Stimulated activated CD4-positive, alpha-beta T cell treated with anti-CD3 and anti-CD28 coated beads, Interleukin-2, amount 100 ng/mL, for 24 hours (primary cell): ENCODE results near the gene SDCBP2.
A peak's percentile ranks its signal among the peaks of the same experiment; 100 is the strongest.

Source experiments
- DNase-seq, 2 donors: peaks; one replicate each; pipeline ENCODE4 v3.0.0-alpha.2; 2020

SDCBP2 gene

DNA sequence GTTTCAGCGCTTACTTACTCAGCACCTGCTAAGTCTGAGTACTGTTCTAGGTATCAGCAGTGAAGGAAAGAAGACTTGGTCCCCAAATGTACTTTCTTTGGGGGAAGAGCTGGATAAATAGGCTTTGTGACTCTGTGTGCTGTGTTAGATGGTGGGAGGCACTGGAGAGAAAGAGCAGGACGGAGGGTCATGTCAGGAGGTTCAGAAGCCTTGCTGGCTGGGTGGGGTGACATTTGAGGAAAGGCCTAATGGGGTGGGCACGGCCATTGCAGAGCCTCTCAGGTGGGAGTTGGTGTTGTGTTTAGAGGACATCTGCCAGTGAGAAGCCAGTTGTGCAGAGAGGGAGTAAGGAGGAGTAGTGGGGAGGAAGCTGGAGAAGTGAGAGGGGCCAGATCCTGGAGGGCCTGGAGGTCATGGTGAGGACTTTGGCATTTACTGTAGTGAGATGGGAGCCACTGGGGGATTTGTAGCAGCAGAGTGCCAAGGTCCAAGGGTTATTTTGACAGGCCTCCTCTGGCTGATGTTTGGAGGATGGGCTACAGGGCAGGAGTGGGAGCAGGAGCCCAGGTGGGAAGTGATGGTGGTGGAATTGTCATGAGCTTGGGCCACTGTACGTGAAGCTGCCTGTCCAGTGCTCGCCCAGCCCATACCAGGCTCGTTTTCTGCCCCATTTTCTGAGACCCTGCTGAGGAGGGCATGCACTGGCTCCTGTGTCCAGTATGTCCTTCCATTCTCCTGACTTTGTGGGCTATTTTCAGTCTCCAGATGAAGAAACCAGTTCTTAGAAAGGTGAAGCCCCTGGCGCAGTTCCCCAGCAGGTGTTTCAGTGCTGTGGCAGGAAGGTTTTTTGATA is 886 bp downstream of the SDCBP2 start:
- DNase-seq = no peak

DNA sequence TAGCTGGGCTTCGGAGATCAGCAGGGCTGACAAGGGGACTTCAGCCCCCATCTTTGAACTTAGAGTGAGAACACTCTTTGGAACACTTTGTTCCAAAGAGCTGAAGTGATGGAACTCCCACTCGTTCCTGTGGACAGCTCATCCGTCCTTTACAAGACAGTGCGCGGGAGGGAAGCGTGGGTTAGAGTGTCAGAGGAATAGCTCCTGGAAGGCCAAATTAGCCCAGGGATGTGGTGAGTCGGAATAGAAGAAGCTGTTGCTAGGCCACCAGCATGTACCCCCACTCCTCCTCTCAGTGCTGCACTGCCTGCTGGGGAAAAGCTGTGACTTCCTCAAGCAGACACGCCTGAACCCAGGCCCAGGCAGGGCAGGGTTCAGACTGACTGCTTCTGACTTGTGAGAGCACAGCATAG is 1.7 kb downstream of the SDCBP2 start:
- no peak for DNase-seq

DNA sequence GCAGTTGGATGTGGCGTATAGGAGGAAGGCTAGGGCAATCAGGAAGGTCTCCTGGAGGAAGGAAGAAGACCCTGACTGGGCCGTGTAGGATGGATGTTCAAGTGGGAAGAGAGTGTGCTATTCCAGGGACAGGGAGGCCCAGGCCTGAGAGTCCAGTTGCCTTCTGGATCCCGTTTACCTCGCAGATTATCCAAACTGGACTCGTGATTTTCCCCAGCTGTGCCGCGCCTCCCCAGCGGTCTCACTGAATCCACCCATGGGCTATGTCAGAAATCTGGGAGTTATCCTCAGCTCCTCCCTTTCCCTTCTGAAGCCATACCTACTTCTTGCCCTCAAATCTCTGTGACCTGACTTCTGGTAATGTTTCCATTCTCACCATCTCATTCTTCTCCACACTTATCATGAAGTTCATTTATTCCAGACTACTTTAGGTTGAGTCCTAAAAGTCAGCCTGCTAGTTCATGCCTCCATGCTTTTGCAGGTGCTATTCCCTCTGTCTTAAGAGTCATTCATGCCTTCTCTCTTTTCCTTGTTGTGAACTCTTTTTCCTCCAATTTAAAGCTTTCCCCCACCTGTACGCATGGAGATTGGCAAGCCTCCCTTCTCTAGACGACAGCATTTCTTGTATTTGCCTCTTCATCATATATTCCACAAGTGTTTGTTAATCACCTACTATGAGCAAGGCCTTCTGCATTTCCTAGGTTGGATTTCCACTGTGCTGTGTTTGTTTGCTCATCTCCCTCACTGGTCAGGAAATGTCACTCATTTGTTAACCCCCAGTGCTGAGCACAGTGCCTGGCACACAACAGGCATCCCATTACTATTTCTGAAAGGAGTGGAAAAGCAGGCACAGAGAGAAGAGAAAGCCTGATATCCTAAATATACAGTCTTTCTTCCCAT is 2.7 kb downstream of the SDCBP2 start:
- DNase-seq = no peak

DNA sequence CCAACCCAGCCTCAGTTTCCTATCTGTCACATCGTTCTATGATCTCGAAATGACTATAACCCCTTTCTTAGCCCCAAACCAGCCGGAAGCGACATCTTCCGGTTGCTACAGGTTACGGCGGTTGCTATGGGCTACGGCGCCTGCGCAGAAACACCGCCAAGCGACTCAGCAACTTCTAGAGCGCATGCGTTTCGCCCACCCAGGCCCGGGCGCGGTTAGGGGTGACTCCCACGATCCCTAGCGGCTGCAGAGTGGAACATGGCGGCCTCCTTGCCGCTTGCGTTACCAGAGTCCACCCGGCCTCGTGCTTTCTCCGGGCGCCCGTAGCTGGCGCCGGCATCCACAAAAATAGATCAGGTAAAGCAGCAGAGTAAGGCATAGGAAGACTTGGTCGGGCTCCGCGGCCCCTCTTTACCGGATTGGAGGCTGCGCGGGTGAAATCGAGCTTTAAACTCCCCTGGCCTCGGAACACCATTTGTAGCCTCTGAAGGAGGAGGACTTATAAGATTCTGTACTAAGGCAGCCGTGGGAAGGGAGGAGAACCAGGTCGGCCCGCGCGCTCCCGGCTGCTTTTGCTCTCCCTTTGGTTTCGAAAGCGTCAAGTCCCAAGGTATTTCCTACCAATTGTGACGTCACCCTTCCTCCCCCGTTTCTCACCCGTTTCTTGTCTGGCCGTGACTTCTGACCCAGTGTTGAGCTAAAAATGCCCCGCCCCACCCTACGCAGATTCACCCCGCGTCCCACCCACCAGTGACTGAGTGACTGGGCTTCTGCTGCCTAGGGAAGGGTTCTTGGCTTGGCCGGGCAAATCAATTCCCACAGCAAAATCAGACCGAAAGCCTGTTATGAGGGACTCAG is 3.5 kb downstream of the SDCBP2 start:
- peak; percentile 99 for DNase-seq

DNA sequence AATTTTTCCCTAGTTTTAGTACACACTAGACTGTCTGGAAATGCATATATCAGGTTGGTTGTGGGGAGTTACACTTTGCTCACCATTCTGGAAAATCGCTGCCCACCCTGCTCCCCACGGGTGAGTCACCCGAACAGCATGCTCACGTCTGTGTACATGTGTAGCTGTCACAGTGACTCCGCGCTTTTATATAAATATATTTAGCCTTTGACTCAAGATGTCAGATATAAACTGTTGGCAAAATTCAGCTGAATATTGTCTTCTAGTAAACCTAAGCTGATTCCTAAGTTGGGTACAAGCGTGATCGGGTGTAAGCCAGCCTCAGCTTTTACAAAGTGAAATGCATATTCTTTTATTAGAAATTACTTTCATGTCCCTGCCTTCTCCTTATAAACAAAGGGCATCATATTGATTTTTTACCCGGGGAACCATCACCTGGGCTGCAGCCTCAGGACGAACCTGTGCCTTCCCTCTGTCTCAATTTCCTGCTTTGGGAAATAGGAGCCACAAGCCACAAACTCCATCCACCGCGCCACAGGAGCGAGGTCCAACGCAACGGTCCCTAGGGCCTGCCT is 4.3 kb downstream of the SDCBP2 start:
- peak; percentile 24 to 39 for DNase-seq

DNA sequence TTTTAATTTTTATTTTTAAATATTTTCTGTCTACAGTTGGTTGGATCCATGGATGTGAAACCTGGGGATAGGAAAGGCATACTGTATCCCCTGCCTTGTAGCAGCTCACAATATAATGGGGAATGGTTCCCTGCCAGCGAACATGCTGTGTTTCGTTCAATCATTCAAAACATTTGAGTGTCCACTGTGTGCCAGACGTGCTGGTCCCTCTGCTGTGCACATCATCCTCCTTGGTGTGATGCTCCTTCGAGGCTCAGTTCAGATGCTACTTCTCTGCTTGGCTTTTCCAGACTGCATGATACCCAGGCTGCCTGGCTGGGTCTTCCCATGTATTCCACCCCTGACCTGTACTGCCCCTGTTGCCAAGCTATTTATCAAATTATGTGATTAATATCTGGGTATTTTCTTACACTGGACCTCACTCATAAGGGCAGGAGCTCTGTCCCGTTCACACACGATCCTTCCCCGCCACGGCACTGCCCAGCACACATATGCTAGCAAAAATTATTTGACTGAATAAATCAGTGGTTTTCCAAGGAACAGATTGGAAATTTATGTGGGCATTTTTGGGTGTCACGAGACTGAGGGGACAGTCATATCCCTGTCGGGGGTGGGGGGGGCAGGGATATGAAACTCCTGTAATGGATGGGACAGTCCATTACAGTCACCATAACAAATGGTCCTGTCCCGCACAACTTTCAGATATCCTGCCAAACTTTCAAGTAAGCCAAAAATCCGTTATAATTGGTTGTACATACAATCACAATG is 4.9 kb downstream of the SDCBP2 start:
- DNase-seq = no peak

DNA sequence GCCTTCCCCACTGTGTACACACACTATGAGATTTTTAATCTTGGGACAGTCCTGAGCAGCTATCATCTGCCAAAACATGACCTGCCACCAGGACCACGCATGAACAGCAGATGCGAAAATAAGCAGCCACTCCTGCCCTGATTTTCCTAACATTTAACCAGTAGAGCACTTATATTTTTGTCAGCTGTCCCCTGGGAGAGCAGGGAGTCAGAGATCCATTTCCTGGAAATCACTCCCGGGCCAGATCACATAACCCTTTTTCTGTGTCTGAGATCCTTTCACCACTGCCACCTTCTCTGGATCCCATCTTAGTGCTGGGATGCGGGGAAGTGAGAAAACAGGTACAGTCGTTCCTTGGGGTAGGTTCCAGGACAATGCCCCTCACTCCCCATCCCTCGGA is 5.7 kb downstream of the SDCBP2 start:
- DNase-seq = no peak

DNA sequence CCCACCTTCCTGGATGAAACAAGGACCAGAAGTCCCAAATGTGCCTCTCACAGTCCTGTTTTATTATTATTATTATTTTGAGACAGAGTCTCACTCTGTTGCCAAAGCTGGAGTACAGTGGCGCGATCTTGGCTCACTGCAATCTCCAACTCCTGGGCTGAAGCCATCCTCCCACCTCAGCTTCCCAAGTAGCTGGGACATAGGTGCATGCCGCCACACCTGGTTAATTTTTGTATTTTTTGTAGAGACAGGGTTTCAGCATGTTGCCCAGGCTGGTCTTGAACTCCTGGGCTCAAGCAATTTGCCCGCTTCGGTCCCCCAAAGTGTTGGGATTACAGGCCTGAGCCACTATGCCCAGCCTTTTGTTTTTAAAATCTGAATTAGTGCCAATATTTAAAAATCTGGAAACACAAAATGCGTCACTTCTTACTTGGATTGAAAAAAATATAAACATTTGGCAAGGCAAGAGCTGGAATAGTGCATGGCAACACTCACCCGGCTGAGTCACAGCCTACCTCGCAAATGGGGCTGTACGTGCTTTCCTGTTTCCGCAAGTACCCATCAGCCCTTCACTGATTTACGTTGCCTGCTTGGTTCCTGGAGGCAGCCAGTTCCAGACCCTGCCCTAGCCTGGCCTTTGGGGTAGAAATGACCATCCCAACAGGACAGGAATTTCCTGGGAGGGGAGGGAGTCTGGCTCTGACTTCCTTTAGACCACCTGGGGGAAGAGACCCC is 6.3 kb downstream of the SDCBP2 start:
- no peak for DNase-seq

DNA sequence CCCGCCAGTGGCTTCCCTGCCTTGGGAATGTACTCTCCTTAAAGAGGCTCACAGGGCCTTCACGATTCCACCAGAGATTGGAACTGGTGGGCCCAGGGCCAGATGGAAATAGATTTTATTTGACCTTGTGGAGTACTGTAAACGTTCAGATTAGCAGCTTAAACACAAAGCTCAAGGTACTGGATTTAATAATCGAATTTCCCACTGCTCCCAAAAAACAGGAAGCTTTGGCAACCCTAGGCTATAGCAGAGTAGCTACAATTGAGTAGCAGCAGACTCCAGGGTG is 7.3 kb downstream of the SDCBP2 start:
- DNase-seq = no peak

DNA sequence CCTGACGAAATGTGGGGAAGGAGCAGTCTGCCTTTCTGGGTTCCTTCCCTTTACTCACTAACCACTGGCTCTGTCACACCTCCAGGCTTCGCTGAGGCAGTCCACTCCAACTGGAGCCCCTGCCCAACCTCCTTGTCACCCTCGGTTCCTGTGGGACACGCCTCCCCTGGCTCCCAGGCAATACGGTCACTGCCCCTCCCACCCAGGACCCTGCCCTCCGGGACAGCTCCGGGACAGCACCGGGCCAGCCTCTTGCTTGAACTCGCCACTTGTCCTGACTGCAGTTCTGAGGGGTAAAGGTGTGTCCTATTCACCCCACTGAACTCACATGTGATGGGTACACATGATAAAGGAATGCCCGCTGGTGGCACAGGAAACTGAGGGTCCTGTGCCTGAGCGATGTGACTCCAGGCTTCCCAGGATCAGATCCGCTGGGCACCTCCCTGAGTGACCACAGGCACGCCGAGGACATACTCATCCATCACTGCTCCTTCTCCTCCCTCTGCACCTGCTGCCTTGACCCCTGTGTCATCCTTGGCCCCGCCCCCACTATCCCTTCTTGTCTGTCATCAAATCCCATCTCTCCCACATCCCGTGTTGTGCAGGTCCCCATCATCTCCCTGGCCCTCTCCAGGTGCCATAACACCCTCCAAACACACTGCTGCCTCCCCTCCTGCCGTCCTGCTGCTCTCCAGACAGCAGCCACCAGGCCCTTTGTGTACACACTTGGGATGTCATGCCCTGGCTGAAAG is 7.9 kb downstream of the SDCBP2 start:
- DNase-seq = no peak

DNA sequence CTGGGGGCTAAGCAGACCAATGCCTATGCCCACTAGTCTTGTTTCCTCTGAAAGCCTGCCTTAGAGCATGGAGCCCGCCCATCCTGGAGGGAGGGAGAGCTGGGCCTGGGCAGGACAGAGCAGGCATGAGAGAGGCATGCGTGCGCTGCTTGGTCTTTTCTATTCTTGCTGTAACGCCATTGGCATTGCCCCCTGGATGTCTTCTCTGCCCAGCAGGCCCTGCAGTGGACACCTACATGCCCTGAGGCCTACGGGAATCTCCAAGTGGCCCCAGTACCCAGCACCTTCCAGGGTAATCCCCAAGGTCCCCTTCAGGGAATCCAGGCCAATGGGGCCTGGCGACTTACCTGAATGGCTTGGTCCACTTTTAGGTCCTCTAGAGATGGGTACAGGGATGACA is 8.9 kb downstream of the SDCBP2 start:
- no peak for DNase-seq

DNA sequence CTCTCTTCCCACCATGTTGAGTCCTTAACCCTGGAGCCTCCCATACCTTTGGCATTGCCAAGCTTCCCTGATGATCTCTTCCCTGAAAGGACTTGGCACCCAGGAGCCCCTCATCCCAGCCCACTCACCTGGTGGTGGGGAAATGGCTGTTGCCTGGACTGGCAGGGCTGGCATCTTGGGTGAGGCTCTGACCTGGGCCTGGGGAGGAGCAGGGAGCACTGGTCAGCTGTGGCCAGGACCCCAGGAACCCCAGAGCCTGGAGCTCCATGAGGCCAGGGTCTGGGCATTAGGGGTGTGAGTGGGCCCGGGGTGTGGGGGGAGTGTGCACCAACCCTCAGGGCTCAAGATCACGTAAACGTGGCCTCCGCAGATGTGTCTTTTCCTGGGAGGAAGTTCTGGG is 9.5 kb downstream of the SDCBP2 start:
- no peak for DNase-seq

DNA sequence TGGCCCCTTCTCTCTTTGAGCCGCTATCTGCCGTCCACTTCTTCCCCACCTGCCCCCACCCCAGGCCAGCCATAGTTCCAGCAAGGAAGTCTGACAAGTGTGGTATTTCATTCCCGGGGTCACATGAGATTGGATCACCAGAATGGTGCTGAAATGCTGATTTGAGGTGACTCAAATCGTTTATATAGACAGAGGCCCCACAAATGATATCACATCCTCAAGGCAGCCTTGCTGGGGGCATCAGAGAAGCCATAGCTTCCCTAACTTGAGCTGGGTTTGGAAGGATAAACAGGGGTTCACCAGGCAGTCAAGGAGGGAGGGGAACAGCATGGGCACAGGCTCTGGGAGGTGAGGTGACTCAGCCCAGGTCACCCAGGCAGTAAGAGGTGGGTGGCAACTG is 9.9 kb downstream of the SDCBP2 start:
- DNase-seq = no peak

DNA sequence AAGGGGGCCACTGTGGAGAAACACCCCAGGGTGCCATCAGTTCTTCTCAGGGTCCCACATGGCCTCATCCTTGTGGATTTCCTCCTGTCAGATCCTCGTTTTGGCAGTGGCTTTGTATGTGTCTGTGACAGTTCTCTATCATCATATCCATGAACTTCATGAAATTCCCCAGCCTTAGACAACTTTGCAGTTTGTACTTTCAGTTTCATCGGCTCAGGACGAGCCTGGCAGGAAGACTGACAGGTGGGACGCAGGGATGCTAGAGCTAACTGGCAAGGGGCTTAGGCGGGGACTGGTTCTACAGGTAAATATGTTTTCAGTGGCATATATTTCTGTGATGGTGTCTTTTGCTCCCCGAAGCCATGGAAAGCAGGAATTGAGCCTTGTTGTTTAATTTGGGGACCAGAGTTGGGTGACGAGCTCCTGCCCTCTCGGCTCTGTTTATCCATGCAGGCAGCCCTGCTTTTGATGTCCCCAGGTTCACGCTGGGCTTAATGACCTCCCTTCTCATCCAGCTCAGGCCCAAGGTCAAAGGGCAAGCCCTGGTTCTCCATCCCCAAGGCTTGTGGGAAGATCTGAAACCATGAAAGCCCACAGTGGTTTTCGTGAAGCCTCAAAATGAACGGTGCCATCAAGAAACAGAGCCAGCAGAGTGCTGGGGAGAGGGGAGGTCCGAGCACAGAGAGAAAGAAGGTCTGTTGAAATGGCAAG is 11.2 kb downstream of the SDCBP2 start:
- DNase-seq = no peak

DNA sequence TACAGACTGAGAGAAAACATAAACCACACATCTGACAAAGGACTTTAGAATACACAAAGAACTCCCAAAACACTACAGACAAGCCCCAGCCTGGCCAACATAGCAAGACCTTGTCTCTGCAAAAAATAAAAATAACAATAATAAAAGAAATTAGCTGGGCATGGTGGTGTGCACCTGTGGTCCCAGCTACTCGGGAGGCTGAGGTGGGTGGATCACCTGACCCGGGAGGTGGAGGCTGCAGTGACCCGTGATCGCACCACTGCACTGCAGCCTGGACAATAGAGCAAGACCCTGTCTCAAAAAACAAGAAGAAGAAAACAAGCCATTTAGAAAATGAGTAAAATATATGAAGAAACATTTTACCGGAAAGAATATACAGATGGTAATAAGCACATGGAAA is 13.1 kb downstream of the SDCBP2 start:
- no peak for DNase-seq

DNA sequence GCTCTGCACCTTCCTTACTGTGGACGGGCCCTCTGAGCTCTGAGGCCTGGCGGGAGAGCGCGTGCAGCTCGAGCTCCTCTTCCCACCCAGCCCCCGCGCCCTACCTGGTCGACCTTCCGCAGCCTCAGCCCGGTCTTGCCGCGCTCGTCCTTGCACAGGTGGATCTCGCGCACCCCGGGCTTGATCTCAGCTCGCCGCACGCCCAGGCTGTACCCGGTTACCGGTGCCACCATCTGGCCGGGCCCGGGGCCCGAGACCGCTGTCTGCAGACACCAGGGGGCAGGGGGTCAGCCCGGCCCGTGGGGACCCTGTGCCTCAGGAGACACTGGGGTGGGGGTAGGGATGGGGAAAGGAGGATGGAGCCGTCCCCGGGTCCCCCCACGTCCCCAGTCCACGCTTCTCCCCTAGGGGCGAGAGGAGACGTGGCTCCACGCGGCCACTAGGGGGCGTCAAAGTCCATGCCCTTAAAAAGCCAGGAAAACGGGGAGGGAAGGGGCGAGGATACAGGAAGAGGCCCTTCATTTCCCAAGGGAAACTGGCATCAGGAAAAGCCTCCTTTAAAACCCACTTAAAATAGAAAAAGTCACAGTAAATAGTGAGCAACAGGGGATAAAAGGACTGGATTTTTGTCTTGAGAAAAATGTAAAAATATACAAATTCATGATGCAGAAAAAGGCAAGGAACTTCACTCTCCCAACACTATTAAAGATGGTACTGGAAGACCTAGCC is 15.5 kb downstream of the SDCBP2 start:
- peak; percentile 68 to 76 for DNase-seq

DNA sequence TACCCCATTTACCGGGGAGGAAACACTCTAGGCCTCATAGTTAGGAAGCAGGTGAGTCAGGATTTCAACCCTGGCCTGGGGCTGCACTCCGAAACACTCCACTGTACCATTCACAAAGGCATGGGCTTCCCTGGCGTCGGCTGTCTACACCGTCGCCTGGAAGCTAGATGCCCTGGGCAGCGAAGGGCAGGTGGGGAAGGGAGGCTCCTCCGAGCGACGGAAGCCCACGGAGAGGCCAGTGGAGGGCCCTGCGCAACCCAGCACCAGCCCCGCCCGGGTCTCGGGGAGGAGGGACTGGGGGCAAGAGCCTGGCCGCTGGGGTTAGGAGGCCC is 16.1 kb downstream of the SDCBP2 start:
- DNase-seq = no peak

DNA sequence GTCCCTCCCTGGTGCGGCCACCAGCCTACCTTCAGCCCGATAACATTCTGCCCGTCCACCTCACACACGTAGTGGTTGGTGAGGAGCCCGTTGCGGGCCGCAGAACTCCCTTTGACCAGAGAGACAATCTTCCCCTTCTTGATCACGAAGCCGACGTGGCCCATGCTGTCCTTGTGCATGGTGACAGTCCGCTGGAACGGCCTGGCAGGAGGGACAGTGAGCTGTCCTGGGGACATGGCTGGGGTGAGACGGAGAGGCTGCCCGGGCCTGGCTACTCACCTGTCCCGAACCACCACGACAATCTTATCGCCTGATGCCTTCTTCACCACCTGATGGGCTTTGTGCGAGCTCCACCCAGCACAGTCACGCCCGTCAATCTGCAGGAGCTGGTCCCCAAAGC is 16.6 kb downstream of the SDCBP2 start:
- no peak for DNase-seq

DNA sequence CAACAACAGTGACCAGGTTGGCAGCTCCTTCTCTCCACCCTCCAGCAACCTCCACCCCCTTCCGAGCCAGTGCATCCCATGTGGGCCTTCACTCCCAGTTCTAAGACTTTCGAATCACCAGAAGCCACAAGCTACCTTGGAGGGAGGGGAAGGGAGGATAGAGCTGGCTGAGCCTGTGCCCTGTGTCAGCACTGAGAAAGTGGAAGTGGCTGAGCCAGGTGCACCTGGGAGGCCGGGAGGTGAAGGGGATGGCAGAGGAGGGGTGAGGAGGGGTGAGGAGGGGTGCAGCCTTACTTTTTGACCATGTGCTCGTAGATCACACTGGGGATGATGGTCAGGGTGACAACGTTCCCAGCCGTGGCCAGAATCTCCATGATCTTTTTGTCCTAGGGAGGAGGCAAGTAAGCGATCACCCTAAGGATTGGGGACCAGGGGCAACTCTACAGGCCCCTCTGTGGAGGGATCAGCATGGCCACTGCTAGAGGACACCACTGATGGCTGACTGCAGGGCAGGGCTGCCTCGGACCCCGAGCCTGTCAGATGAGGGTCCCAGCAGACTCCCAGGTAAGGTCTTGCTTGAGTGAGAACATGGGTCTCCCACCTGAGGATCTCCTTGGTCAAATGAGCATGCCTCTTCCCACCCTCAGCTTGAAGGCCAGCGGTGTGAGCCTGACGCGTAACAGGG is 18.3 kb downstream of the SDCBP2 start:
- no peak for DNase-seq
